ENCODE measurements around the gene CSTF2T. TPM values are rescaled to one million over a fixed set of nuclear protein-coding genes. Genes with fewer than 3 reads are reported as not detected.
A peak's percentile ranks its signal among the peaks of the same experiment; 100 is the strongest.

Gene CSTF2T
- total RNA-seq (ENCODE audit: unreplicated experiment): 36.3 TPM
- long read RNA-seq, full-length matches to known transcripts: 11 of 12 reads
- long read RNA-seq, partial matches to known transcripts: 0 of 12 reads
- long read RNA-seq, other reads (novel, unspliced or antisense): 1 of 12 reads

- DNase-seq (ENCODE audit: low spot score): peak; percentile 84
- Mint-ChIP-seq H3K27me3 (ENCODE audit: unreplicated experiment) (peaks cover 2% of the 10 kb centered on the region), H3K27ac (ENCODE audit: unreplicated experiment) (peak within 1 kb of the TSS; percentile 100), H3K9me3 (ENCODE audit: unreplicated experiment) (no peaks in the 10 kb centered on the region), H3K4me3 (ENCODE audit: unreplicated experiment) (peak within 1 kb of the TSS; percentile 100), H3K36me3 (ENCODE audit: low read depth, unreplicated experiment) (peaks cover 12% of the 10 kb centered on the region), H3K4me1 (ENCODE audit: unreplicated experiment) (peaks cover 35% of the 10 kb centered on the region)
- no peak for TF ChIP-seq CTCF (IDR thresholded peaks at IDR 0.05; ENCODE audit: unreplicated experiment)
Observed at GRCh38 chr10:51699475-51700227, at the start of gene CSTF2T. Gene CSTF2T (minus strand): TSS chr10:51699595. CDS start chr10:51699549, 46 bp downstream.

DNA sequence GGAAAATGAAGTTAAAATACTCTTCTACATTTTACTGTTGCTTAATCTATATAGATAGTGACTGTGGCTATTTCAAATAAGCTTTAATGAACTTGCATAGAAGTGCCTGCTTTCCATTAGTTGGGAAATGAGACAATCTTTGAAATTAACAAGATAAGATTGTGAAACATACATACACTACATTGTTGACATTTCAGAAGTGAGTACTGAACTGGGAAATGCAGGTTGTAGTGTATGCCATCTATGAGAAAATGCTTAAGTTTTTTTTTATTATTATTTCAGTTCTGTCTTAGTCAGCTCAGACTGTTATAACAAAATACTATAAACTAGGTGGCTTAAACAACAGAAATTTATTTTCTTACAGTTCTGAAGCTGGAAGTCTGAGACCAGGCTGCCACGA lies 49.6 kb upstream of the CSTF2T start:
- Mint-ChIP-seq H3K36me3 (ENCODE audit: low read depth, unreplicated experiment) (no peaks in the 10 kb centered on the region), H3K27ac (ENCODE audit: unreplicated experiment) (no peak overlapping the region), H3K4me1 (ENCODE audit: unreplicated experiment) (no peaks in the 10 kb centered on the region), H3K27me3 (ENCODE audit: unreplicated experiment) (no peaks in the 10 kb centered on the region), H3K9me3 (ENCODE audit: unreplicated experiment) (no peaks in the 10 kb centered on the region), H3K4me3 (ENCODE audit: unreplicated experiment) (no peak overlapping the region)
- TF ChIP-seq CTCF (IDR thresholded peaks at IDR 0.05; ENCODE audit: unreplicated experiment): no peak
- DNase-seq (ENCODE audit: low spot score): no peak

DNA sequence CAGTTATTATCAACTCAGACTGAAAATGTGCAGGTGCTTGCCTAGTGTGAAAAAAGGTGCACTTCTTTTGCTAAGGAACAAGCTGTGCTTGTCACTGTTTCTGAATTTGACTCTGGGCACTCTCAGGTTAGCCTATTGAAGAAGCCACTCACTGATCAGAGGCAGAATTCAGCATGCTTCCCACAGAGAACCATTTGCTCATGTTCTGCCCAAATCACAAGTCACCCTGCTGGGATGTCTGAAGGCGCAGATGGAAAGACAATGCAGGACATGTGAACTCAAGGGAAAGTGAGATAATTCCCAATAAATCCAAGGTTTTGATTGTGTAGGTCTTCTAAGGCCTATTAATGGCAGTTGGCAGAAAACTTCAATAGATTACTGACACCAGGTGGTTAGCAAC lies 47.8 kb upstream of the CSTF2T start:
- no peak overlapping the region for H3K27ac Mint-ChIP-seq (ENCODE audit: unreplicated experiment)
- no peaks in the 10 kb centered on the region for H3K36me3 Mint-ChIP-seq (ENCODE audit: low read depth, unreplicated experiment)
- no peaks in the 10 kb centered on the region for H3K27me3 Mint-ChIP-seq (ENCODE audit: unreplicated experiment)
- H3K4me3 Mint-ChIP-seq (ENCODE audit: unreplicated experiment): no peak overlapping the region
- no peak for DNase-seq (ENCODE audit: low spot score)
- no peaks in the 10 kb centered on the region for H3K9me3 Mint-ChIP-seq (ENCODE audit: unreplicated experiment)
- no peak for TF ChIP-seq CTCF (IDR thresholded peaks at IDR 0.05; ENCODE audit: unreplicated experiment)
- no peaks in the 10 kb centered on the region for H3K4me1 Mint-ChIP-seq (ENCODE audit: unreplicated experiment)

GRCh38 chr10:51745397-51745796 lies 46.0 kb upstream of the CSTF2T start:
- H3K4me3 Mint-ChIP-seq (ENCODE audit: unreplicated experiment): no peak overlapping the region
- no peaks in the 10 kb centered on the region for H3K4me1 Mint-ChIP-seq (ENCODE audit: unreplicated experiment)
- no peaks in the 10 kb centered on the region for H3K27me3 Mint-ChIP-seq (ENCODE audit: unreplicated experiment)
- no peaks in the 10 kb centered on the region for H3K36me3 Mint-ChIP-seq (ENCODE audit: low read depth, unreplicated experiment)
- H3K9me3 Mint-ChIP-seq (ENCODE audit: unreplicated experiment): no peaks in the 10 kb centered on the region
- no peak for DNase-seq (ENCODE audit: low spot score)
- no peak for TF ChIP-seq CTCF (IDR thresholded peaks at IDR 0.05; ENCODE audit: unreplicated experiment)
- no peak overlapping the region for H3K27ac Mint-ChIP-seq (ENCODE audit: unreplicated experiment)
